Measurements from ENCODE around the gene CACNA1F. TPM values are rescaled to one million over a fixed set of nuclear protein-coding genes. Genes with fewer than 3 reads are reported as not detected.

CACNA1F gene
- total RNA-seq, 1 donor from 2014 or later, result 3.0 TPM

- Mint-ChIP-seq H3K27me3 (no peaks in the 10 kb centered on the region), H3K4me3 (no peak overlapping the region), H3K36me3 (ENCODE audit: low read depth) (peaks cover 41% of the 10 kb centered on the region), H3K9me3 (no peaks in the 10 kb centered on the region), H3K27ac (no peak overlapping the region), H3K4me1 (no peaks in the 10 kb centered on the region)
- intact Hi-C loops (cut with micrococcal nuclease), result no loop called here
- CTCF ChIA-PET, result no interaction called here
- no peak for ATAC-seq (ENCODE audit: low read depth)
- no peak for TF ChIP-seq CTCF (IDR thresholded peaks at IDR 0.05)
- no peak for DNase-seq
- POLR2A ChIA-PET, result no interaction called here
These were observed 9.5 kb upstream of the CACNA1F start for GRCh38 chrX:49242545-49243066.

GRCh38 chrX:49238735-49239134 lies 5.6 kb upstream of the CACNA1F start:
- Mint-ChIP-seq H3K27me3 (no peaks in the 10 kb centered on the region), H3K4me3 (no peak overlapping the region), H3K4me1 (peaks cover 17% of the 10 kb centered on the region), H3K27ac (no peak overlapping the region), H3K9me3 (no peaks in the 10 kb centered on the region), H3K36me3 (ENCODE audit: low read depth) (peaks cover 20% of the 10 kb centered on the region)
- intact Hi-C loops (cut with micrococcal nuclease), result no loop called here
- no peak for TF ChIP-seq CTCF (IDR thresholded peaks at IDR 0.05)
- ATAC-seq (ENCODE audit: low read depth), result no peak
- no peak for DNase-seq
- ChIA-PET POLR2A (no interaction called here), CTCF (no interaction called here)

GRCh38 chrX:49237060-49237459 lies 3.9 kb upstream of the CACNA1F start:
- TF ChIP-seq CTCF (IDR thresholded peaks at IDR 0.05), result no peak
- POLR2A ChIA-PET, result interaction anchor here (1.2 kb wide), 2 partner anchors 32 to 46 kb away, joined by 3 to 6 read pairs; partner anchors contain the start of gene PPP1R3F
- intact Hi-C loops (cut with micrococcal nuclease), result no loop called here

GRCh38 chrX:49233887-49234555 lies 881 bp upstream of the CACNA1F start:
- Mint-ChIP-seq H3K9me3 (no peaks in the 10 kb centered on the region), H3K27me3 (no peaks in the 10 kb centered on the region), H3K27ac (no peak overlapping the region), H3K4me1 (peaks cover 31% of the 10 kb centered on the region), H3K4me3 (no peak overlapping the region), H3K36me3 (ENCODE audit: low read depth) (peaks cover 3% of the 10 kb centered on the region)
- TF ChIP-seq CTCF (IDR thresholded peaks at IDR 0.05), result no peak
- CTCF ChIA-PET, result no interaction called here
- POLR2A ChIA-PET, result interaction anchor here (1.6 kb wide), 1 partner anchor 35 kb away, joined by 8 read pairs; the partner anchor contains the start of gene PPP1R3F
- intact Hi-C loops (cut with micrococcal nuclease), result no loop called here
- no peak for ATAC-seq (ENCODE audit: low read depth)
- DNase-seq, result no peak

More at GRCh38 chrX:49237060-49237459, 3.9 kb upstream of the CACNA1F start:
- Mint-ChIP-seq H3K36me3 (ENCODE audit: low read depth) (peaks cover 9% of the 10 kb centered on the region), H3K27me3 (no peaks in the 10 kb centered on the region), H3K27ac (peak overlapping the region; percentile 70), H3K4me3 (peak overlapping the region; percentile 68), H3K4me1 (peaks cover 17% of the 10 kb centered on the region), H3K9me3 (no peaks in the 10 kb centered on the region)
- CTCF ChIA-PET, result interaction anchor here (1.0 kb wide), 1 partner anchor 45 kb away, joined by 3 read pairs; no protein-coding TSS in a partner anchor
- ATAC-seq (ENCODE audit: low read depth), result peak; percentile 58
- DNase-seq, result no peak

GRCh38 chrX:49232525-49232924 lies 615 bp downstream of the CACNA1F start:
- no peak for TF ChIP-seq CTCF (IDR thresholded peaks at IDR 0.05)
- intact Hi-C loops (cut with micrococcal nuclease), result no loop called here
- Mint-ChIP-seq H3K36me3 (ENCODE audit: low read depth) (peaks cover 3% of the 10 kb centered on the region), H3K9me3 (no peaks in the 10 kb centered on the region), H3K27me3 (no peaks in the 10 kb centered on the region), H3K4me3 (no peak overlapping the region), H3K27ac (no peak overlapping the region), H3K4me1 (peaks cover 31% of the 10 kb centered on the region)
- ChIA-PET CTCF (no interaction called here), POLR2A (no interaction called here)
- ATAC-seq (ENCODE audit: low read depth), result no peak
- no peak for DNase-seq
